ENCODE results near the gene TTC12. TPM values are rescaled to one million over a fixed set of nuclear protein-coding genes. Genes with fewer than 3 reads are reported as not detected.
"Not testable (repeated sequence)": the region's sequence is repeated elsewhere in the genome, so short reads cannot be mapped to it uniquely, and the experiment has no call there.

TTC12 gene
- total RNA-seq, 2 experiments from 2014 or later = 3.6 to 3.9 TPM

- no peaks in the 10 kb centered on the region for H3K9me2 ChIP-seq (ENCODE audit: insufficient read depth, low read length)
- H4K20me1 ChIP-seq (ENCODE audit: insufficient read depth, low read length) = no peaks in the 10 kb centered on the region
- DNase-seq (ENCODE audit: low spot score) = no peak
- H3K4me2 ChIP-seq (ENCODE audit: low read length) = no peak overlapping the region
- no peaks in the 10 kb centered on the region for H3K9me3 ChIP-seq (ENCODE audit: low read length)
- POLR2A ChIA-PET = no interaction called here
- intact Hi-C loops (cut with micrococcal nuclease; ENCODE audit: unreplicated experiment) = no loop called here
- TF ChIP-seq, protein P1, sequence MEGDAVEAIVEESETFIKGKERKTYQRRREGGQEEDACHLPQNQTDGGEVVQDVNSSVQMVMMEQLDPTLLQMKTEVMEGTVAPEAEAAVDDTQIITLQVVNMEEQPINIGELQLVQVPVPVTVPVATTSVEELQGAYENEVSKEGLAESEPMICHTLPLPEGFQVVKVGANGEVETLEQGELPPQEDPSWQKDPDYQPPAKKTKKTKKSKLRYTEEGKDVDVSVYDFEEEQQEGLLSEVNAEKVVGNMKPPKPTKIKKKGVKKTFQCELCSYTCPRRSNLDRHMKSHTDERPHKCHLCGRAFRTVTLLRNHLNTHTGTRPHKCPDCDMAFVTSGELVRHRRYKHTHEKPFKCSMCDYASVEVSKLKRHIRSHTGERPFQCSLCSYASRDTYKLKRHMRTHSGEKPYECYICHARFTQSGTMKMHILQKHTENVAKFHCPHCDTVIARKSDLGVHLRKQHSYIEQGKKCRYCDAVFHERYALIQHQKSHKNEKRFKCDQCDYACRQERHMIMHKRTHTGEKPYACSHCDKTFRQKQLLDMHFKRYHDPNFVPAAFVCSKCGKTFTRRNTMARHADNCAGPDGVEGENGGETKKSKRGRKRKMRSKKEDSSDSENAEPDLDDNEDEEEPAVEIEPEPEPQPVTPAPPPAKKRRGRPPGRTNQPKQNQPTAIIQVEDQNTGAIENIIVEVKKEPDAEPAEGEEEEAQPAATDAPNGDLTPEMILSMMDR (conservative IDR thresholded peaks at IDR 0.05; ENCODE audit: low read length) = no peak
- no peak for TF ChIP-seq EZH2phosphoT487 (IDR thresholded peaks at IDR 0.05; ENCODE audit: borderline replicate concordance, low read depth, low read length)
- no peaks in the 10 kb centered on the region for H3K79me2 ChIP-seq (ENCODE audit: insufficient read depth, low read depth, low read length)
- H3K27ac ChIP-seq (ENCODE audit: low read depth, low read length, poor library complexity, severe bottlenecking) = no peak overlapping the region
- H3K4me1 ChIP-seq (ENCODE audit: insufficient read depth, low read length, poor library complexity, severe bottlenecking) = no peaks in the 10 kb centered on the region
- no TSS peak for BruUV-seq (replicated peaks)
- H3K36me3 ChIP-seq (ENCODE audit: insufficient read depth, low read length) = no peaks in the 10 kb centered on the region
- no peak overlapping the region for H3K4me3 ChIP-seq (ENCODE audit: low read depth, low read length, poor library complexity, severe bottlenecking)
- CTCF ChIA-PET (ENCODE audit: unreplicated experiment) = no interaction called here
- no peak overlapping the region for H2AFZ ChIP-seq (ENCODE audit: low read length)
These were observed 18.4 kb upstream of the TTC12 start for GRCh38 chr11:113295993-113296392.

DNA sequence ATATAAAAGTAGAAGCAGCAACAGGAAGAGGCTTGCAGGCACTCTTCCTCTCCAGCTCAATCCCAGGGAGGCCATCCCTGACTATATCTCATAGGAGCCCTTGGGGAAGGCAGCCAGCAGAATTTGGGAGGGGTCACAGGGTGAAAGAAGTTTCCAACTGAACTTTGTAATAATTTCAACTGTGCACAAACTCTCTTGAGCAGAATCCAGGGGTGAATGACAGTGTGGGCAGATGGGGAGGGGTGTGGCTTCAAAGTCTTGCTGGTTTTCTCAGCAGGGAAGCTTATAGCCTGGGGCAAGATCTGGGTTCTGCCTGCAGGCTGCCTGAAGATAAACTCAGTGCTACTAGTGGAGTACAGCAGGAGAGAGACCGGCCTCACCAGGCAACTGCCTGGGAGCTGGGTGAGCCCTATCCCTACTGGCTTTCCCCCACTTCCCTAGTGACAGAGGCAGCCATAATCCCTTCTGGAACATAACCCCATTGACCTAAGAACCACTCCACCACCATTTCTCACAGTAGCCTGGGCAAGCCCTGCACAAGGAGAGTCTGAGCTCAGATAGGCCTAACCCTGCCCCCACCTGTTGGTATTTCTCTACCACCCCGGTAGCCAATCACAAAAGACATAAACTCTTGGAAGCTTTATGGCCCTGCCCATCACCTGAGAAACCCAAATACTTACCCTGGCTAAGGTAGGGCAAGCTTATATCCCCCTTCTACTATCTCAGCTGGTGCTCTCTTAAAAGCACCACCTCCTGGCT lies 17.8 kb upstream of the TTC12 start:
- BruUV-seq (replicated peaks) = no TSS peak
- intact Hi-C loops (cut with micrococcal nuclease; ENCODE audit: unreplicated experiment) = no loop called here

DNA sequence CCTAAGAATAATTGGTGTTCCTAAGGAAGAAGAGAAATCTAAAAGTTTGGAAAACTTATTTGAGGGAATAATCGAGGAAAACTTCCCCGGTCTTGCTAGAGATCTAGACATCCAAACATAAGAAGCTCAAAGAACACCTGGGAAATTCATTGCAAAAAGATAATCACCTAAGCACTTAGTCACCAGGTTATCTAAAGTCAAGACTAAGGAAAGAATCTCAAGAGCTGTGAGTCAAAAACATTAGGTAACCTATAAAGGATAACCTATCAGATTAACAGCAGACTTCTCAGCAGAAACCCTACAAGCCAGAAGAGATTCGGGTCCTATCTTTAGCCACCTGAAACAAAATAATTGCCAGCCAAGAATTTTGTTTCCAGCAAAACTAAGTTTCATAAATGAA lies 15.9 kb upstream of the TTC12 start:
- H3K9me3 ChIP-seq (ENCODE audit: low read length); H3K36me3 ChIP-seq (ENCODE audit: insufficient read depth, low read length); BruUV-seq (replicated peaks); H3K27ac ChIP-seq (ENCODE audit: low read depth, low read length, poor library complexity, severe bottlenecking); DNase-seq (ENCODE audit: low spot score); H4K20me1 ChIP-seq (ENCODE audit: insufficient read depth, low read length); CTCF ChIA-PET (ENCODE audit: unreplicated experiment); H3K4me1 ChIP-seq (ENCODE audit: insufficient read depth, low read length, poor library complexity, severe bottlenecking); intact Hi-C loops (cut with micrococcal nuclease; ENCODE audit: unreplicated experiment); H3K4me3 ChIP-seq (ENCODE audit: low read depth, low read length, poor library complexity, severe bottlenecking); POLR2A ChIA-PET; H3K9me2 ChIP-seq (ENCODE audit: insufficient read depth, low read length); H3K4me2 ChIP-seq (ENCODE audit: low read length); H2AFZ ChIP-seq (ENCODE audit: low read length); H3K79me2 ChIP-seq (ENCODE audit: insufficient read depth, low read depth, low read length): not testable (repeated sequence)

More for the DNA sequence above, 17.8 kb upstream of the TTC12 start:
- Histone ChIP-seq H3K27ac (ENCODE audit: low read depth, low read length, poor library complexity, severe bottlenecking) (no peak overlapping the region), H3K4me2 (ENCODE audit: low read length) (no peak overlapping the region), H3K4me3 (ENCODE audit: low read depth, low read length, poor library complexity, severe bottlenecking) (no peak overlapping the region), H3K36me3 (ENCODE audit: insufficient read depth, low read length) (no peaks in the 10 kb centered on the region), H3K9me3 (ENCODE audit: low read length) (no peaks in the 10 kb centered on the region), H2AFZ (ENCODE audit: low read length) (no peak overlapping the region), H4K20me1 (ENCODE audit: insufficient read depth, low read length) (no peaks in the 10 kb centered on the region), H3K4me1 (ENCODE audit: insufficient read depth, low read length, poor library complexity, severe bottlenecking) (no peaks in the 10 kb centered on the region), H3K9me2 (ENCODE audit: insufficient read depth, low read length) (no peaks in the 10 kb centered on the region), H3K79me2 (ENCODE audit: insufficient read depth, low read depth, low read length) (no peaks in the 10 kb centered on the region)
- ChIA-PET POLR2A (no interaction called here), CTCF (ENCODE audit: unreplicated experiment) (no interaction called here)
- DNase-seq (ENCODE audit: low spot score) = no peak
- TF ChIP-seq, protein P1 (conservative IDR thresholded peaks at IDR 0.05; ENCODE audit: low read length) = no peak
- TF ChIP-seq EZH2phosphoT487 (IDR thresholded peaks at IDR 0.05; ENCODE audit: borderline replicate concordance, low read depth, low read length) = no peak

All from OCI-LY7 (cell line).